HFF-Myc (cell line): Measurements from ENCODE around the gene C5orf47.

ENCODE experiments used
- DNase-seq: peaks from one replicate; pipeline ENCODE4 v3.0.0-alpha.2; 2011; ENCODE audit warnings: low read depth; ENCODE audit errors: extremely low read depth
- H3K4me3 ChIP-seq: replicated peaks from 2 replicates; pipeline ENCODE4 v1.5.1; 2011; ENCODE audit warnings: low read depth, mild to moderate bottlenecking, control low read depth, low read length
- CTCF ChIP-seq: IDR thresholded peaks from 2 replicates; pipeline ENCODE4 v1.5.1; 2012; ENCODE audit warnings: mild to moderate bottlenecking, low read depth, low read length, control low read depth; ENCODE audit errors: missing control alignments

The C5orf47 gene

GRCh38 chr5:173988554-173989431 lies at the start of gene C5orf47:
C5orf47 (plus strand) TSS chr5:173989170; CDS start chr5:173989264, 94 bp downstream.
- no peak for TF ChIP-seq CTCF
- DNase-seq, result no peak
- no peak within 1 kb of the TSS for H3K4me3 ChIP-seq

GRCh38 chr5:173940269-173940668 lies 48.7 kb upstream of the C5orf47 start:
- H3K4me3 ChIP-seq, result no peak overlapping the region
- no peak for TF ChIP-seq CTCF

GRCh38 chr5:173941102-173941501 lies 47.9 kb upstream of the C5orf47 start:
- DNase-seq, result no peak
- no peak overlapping the region for H3K4me3 ChIP-seq
- TF ChIP-seq CTCF, result no peak

More at GRCh38 chr5:173940269-173940668, 48.7 kb upstream of the C5orf47 start:
- no peak for DNase-seq

GRCh38 chr5:173941758-173942401 lies 47.1 kb upstream of the C5orf47 start:
- DNase-seq, result no peak
- H3K4me3 ChIP-seq, result no peak overlapping the region
- TF ChIP-seq CTCF, result no peak

- TF ChIP-seq CTCF, result no peak
- DNase-seq, result no peak
Observed at GRCh38 chr5:173944511-173944910, 44.5 kb upstream of the C5orf47 start.

GRCh38 chr5:173945160-173945559 lies 43.8 kb upstream of the C5orf47 start:
- TF ChIP-seq CTCF, result no peak
- no peak for DNase-seq
- H3K4me3 ChIP-seq, result no peak overlapping the region

More at GRCh38 chr5:173944511-173944910, 44.5 kb upstream of the C5orf47 start:
- no peak overlapping the region for H3K4me3 ChIP-seq
